Body of pancreas (tissue), 4 donors: ENCODE results near the gene LCMT1.
"Not testable (repeated sequence)": the region's sequence is repeated elsewhere in the genome, so short reads cannot be mapped to it uniquely, and the experiment has no call there.

Source experiments
- POLR2A ChIP-seq, 3 donors: fragments of 450-650 bp; IDR thresholded peaks; one replicate each; pipeline ENCODE4 v1.6.1; 2016; ENCODE audit warnings: antibody characterized with exemption in 3 of 3, mild to moderate bottlenecking in 2 of 3
- TF ChIP-seq, protein P1 (sequence below), 7 experiments: fragments of 450-650 bp in 4 of 7; fragments of 200-600 bp in 3 of 7; sonication (generic) in 3 of 7; IDR thresholded peaks; one replicate each; pipeline ENCODE4 v1.5.1; 2016 to 2019; ENCODE audit warnings: antibody characterized with exemption in 7 of 7

DNA sequence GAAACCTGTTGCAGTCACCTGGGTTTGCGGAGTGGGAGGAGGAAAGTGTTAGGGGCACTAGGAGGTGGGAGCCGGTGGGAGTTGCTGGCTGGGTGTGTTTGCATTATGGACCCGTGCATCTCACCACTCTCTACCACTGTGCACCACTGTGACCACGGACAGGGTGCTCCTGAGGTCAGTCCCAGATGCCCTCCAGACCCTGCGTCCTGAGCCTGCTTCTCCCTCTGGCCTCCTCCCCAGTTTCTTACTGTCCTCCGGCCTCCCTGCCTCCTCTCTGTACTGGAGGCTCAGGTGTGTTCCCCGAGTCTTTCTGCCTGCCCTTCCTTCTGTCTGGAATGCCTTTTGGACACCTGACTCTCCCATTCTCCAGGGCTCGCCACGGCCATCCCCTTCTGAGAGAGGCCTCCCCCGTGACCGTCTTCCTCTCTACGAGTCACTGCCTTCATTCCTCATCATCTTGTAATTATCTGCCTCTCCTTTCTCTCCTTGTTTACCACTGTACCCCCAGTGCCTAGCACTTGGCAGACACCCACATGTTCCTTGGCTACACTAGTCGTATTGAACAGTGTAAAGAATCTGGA is 14.6 kb downstream of the LCMT1 start:
- TF ChIP-seq, protein P1, sequence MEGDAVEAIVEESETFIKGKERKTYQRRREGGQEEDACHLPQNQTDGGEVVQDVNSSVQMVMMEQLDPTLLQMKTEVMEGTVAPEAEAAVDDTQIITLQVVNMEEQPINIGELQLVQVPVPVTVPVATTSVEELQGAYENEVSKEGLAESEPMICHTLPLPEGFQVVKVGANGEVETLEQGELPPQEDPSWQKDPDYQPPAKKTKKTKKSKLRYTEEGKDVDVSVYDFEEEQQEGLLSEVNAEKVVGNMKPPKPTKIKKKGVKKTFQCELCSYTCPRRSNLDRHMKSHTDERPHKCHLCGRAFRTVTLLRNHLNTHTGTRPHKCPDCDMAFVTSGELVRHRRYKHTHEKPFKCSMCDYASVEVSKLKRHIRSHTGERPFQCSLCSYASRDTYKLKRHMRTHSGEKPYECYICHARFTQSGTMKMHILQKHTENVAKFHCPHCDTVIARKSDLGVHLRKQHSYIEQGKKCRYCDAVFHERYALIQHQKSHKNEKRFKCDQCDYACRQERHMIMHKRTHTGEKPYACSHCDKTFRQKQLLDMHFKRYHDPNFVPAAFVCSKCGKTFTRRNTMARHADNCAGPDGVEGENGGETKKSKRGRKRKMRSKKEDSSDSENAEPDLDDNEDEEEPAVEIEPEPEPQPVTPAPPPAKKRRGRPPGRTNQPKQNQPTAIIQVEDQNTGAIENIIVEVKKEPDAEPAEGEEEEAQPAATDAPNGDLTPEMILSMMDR (IDR thresholded peaks at IDR 0.05), result not testable (repeated sequence)
- not testable (repeated sequence) for TF ChIP-seq POLR2A (IDR thresholded peaks at IDR 0.05)
